Gastroesophageal sphincter (tissue), 3 donors: ENCODE results near the gene PIK3R5.

Experiments used
- POLR2AphosphoS5 ChIP-seq: sonication (generic); formaldehyde crosslinking; IDR thresholded peaks from one replicate; pipeline ENCODE4 v1.6.1; 2017; ENCODE audit warnings: antibody characterized with exemption
- TF ChIP-seq, protein P1 (sequence below), 4 experiments: fragments of 200-600 bp in 2 of 4; fragments of 450-650 bp in 2 of 4; sonication (generic) in 1 of 4; IDR thresholded peaks; one replicate each; pipeline ENCODE4 v1.5.1; 2017 to 2019; ENCODE audit warnings: antibody characterized with exemption in 4 of 4, mild to moderate bottlenecking in 2 of 4, moderate library complexity in 2 of 4

DNA sequence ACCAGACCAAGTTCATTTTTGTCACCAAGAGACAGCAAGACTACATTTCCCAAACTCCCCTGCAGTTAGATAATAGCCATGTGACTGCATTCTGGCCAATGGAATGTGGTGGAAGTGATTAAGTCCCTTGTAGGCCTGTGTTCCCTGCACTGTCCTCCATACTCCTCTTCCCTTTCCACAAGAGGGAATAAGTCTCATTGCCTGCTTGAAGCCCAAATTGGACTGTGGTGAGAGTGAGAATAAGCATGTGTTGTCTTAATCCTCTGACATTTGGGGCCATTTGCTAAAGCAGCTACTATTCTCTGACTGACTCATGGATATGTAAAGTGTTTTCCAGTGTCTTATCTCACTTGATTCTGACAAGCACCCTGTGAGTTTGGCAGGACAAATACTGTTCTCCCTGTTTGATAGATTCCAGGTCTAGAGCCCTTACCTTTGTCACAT, 118.7 kb downstream of the PIK3R5 start:
- TF ChIP-seq, protein P1, sequence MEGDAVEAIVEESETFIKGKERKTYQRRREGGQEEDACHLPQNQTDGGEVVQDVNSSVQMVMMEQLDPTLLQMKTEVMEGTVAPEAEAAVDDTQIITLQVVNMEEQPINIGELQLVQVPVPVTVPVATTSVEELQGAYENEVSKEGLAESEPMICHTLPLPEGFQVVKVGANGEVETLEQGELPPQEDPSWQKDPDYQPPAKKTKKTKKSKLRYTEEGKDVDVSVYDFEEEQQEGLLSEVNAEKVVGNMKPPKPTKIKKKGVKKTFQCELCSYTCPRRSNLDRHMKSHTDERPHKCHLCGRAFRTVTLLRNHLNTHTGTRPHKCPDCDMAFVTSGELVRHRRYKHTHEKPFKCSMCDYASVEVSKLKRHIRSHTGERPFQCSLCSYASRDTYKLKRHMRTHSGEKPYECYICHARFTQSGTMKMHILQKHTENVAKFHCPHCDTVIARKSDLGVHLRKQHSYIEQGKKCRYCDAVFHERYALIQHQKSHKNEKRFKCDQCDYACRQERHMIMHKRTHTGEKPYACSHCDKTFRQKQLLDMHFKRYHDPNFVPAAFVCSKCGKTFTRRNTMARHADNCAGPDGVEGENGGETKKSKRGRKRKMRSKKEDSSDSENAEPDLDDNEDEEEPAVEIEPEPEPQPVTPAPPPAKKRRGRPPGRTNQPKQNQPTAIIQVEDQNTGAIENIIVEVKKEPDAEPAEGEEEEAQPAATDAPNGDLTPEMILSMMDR (IDR thresholded peaks at IDR 0.05) = no peak
- TF ChIP-seq POLR2AphosphoS5 = no peak
